ENCODE data around the gene TRERF1. TPM values are rescaled to one million over a fixed set of nuclear protein-coding genes. Genes with fewer than 3 reads are reported as not detected.
A peak's percentile ranks its signal among the peaks of the same experiment; 100 is the strongest.

TRERF1 gene
- total and polyA plus RNA-seq, 2 of the 8 experiments (the other 6 are each of a cell fraction or from before 2014, with no cell fraction given) = 10.8 to 21.5 TPM

- Histone ChIP-seq H3K27me3 (replicated peaks in 1 of 4; ENCODE audit: control insufficient read depth in 3 of 4, extremely low read depth in 1 of 4, insufficient read depth in 3 of 4, low read length in 3 of 4) (no peaks in the 10 kb centered on the region), H3K18ac (ENCODE audit: extremely low read depth, low read length) (no peak overlapping the region), H4K91ac (replicated peaks; ENCODE audit: insufficient read length, low read length) (no peak overlapping the region), H2BK5ac (ENCODE audit: low read depth, low read length) (peak overlapping the region; percentile 31; the same call in 1 of the 2 replicates), H3K27ac (ENCODE audit: low read depth, low read length) (no peak overlapping the region), H4K5ac (ENCODE audit: insufficient read length, low read depth, low read length) (no peak overlapping the region), H3K4me2 (ENCODE audit: insufficient read depth in 1 of 2, low read depth in 2 of 2, low read length in 2 of 2) (no peak overlapping the region), H3K79me1 (ENCODE audit: low read depth, low read length) (peaks cover 12% of the 10 kb centered on the region), H3K4me1 (replicated peaks in 1 of 4; ENCODE audit: control insufficient read depth in 3 of 4, insufficient read depth in 4 of 4, low read length in 3 of 4) (peaks cover 0 to 11% (median 0%) of the 10 kb centered on the region in 4 experiments; a peak in 2 of 7 replicates), H4K8ac (ENCODE audit: extremely low read depth, insufficient read depth, low read length) (no peak overlapping the region), H3K9me3 (ENCODE audit: insufficient read depth in 2 of 2, low read depth in 1 of 2, low read length in 1 of 2) (0 out of 4 replicates have a peak, but pooled peaks cover 0 to 3% of the 10 kb centered on the region in 2 experiments), H2BK15ac (ENCODE audit: low read length) (no peak overlapping the region), H3K9ac (replicated peaks in 1 of 4; ENCODE audit: extremely low read depth in 1 of 4, low read depth in 3 of 4, low read length in 3 of 4) (no peak overlapping the region), H3K56ac (replicated peaks; ENCODE audit: insufficient read length, low read depth, low read length) (no peak overlapping the region), H3K79me2 (ENCODE audit: control insufficient read depth in 1 of 2, insufficient read depth in 2 of 2, low read length in 2 of 2) (peaks cover 0 to 18% of the 10 kb centered on the region in 2 experiments; a peak in 3 of 4 replicates), H2BK12ac (ENCODE audit: low read depth, low read length) (no peak overlapping the region), H3K23me2 (ENCODE audit: low read depth, low read length) (no peaks in the 10 kb centered on the region), H3K4me3 (ENCODE audit: extremely low read depth in 1 of 4, insufficient read depth in 2 of 4, low read depth in 3 of 4, low read length in 4 of 4) (no peak overlapping the region), H2AFZ (ENCODE audit: low read length) (no peak overlapping the region), H3K23ac (ENCODE audit: insufficient read length) (no peak overlapping the region), H3K14ac (ENCODE audit: insufficient read length) (no peak overlapping the region), H2BK20ac (ENCODE audit: low read length) (no peak overlapping the region), H3K4ac (replicated peaks; ENCODE audit: insufficient read length, low read depth, low read length) (no peak overlapping the region), H3K36me3 (ENCODE audit: control insufficient read depth in 2 of 4, insufficient read depth in 4 of 4, low read length in 3 of 4) (no peaks in the 10 kb centered on the region), H4K20me1 (replicated peaks in 1 of 2; ENCODE audit: control insufficient read depth in 1 of 2, insufficient read depth in 2 of 2, low read length in 2 of 2) (peaks cover 0 to 4% of the 10 kb centered on the region in 2 experiments), H2AK5ac (ENCODE audit: low read depth, low read length) (no peak overlapping the region), H2BK120ac (replicated peaks; ENCODE audit: low read depth, low read length) (no peak overlapping the region)
- WGBS, 2 experiments (ENCODE audit: extremely low coverage in 1 of 2, insufficient coverage in 1 of 2, insufficient read length in 1 of 2, insufficient replicate concordance in 2 of 2, low coverage in 1 of 2, low lambda C conversion rate in 2 of 2, missing lambda C conversion rate in 1 of 2) = 95% methylated on average over 9 of the region's 9 CpGs; no CpG with 5 or more reads in 1 of the 2 experiments
- CTCF ChIA-PET (ENCODE audit: partially characterized antibody) = interaction anchor here (1.0 to 5.5 kb wide), 6 partner anchors 11 to 253 kb away, joined by 3 to 23 read pairs (median 3); no protein-coding TSS in a partner anchor
- POLR2A ChIA-PET (ENCODE audit: partially characterized antibody) = no interaction called here
- FAIRE-seq (no peak), DNase-seq (ENCODE audit: low read depth in 1 of 2, low spot score in 2 of 2) (no peak)
- TF ChIP-seq CHD1 (IDR thresholded peaks at IDR 0.05; ENCODE audit: low read depth, low read length) (no peak), TEAD4 (IDR thresholded peaks at IDR 0.05; ENCODE audit: low read depth, low read length) (no peak), KDM4A (IDR thresholded peaks at IDR 0.05; ENCODE audit: low read depth, low read length, severe bottlenecking) (no peak), CBX5 (IDR thresholded peaks at IDR 0.05; ENCODE audit: low read depth, low read length) (no peak), RFX5 (IDR thresholded peaks at IDR 0.05; ENCODE audit: borderline replicate concordance, low read depth, low read length) (no peak), SP1 (IDR thresholded peaks at IDR 0.05; ENCODE audit: low read depth, low read length) (no peak), SP2 (IDR thresholded peaks at IDR 0.05; ENCODE audit: low read length) (no peak), RXRA (IDR thresholded peaks at IDR 0.05; ENCODE audit: insufficient read depth, low read depth, low read length) (no peak), SIX5 (IDR thresholded peaks at IDR 0.05; ENCODE audit: low read depth, low read length) (no peak), ATF3 (IDR thresholded peaks at IDR 0.05; ENCODE audit: insufficient read depth, low read depth, low read length) (no peak), HDAC6 (IDR thresholded peaks at IDR 0.05; ENCODE audit: low read depth, low read length) (no peak), EZH2 (IDR thresholded peaks at IDR 0.05; ENCODE audit: low read depth, low read length, severe bottlenecking) (no peak), JUN (IDR thresholded peaks at IDR 0.05; ENCODE audit: low read depth, low read length) (no peak), CHD2 (IDR thresholded peaks at IDR 0.05; ENCODE audit: low read length) (no peak)
Measured at GRCh38 chr6:42279144-42279781, 172.5 kb downstream of the TRERF1 start.

All from H1 (cell line).